ENCODE data around the gene NARS2. TPM values are rescaled to one million over a fixed set of nuclear protein-coding genes. Genes with fewer than 3 reads are reported as not detected.

NARS2 gene
- total and polyA plus RNA-seq, 10 of the 15 experiments (the other 5 are each of a cell fraction or from before 2014, with no cell fraction given) = 22.2 to 45.3 (median 36.3) TPM

DNA sequence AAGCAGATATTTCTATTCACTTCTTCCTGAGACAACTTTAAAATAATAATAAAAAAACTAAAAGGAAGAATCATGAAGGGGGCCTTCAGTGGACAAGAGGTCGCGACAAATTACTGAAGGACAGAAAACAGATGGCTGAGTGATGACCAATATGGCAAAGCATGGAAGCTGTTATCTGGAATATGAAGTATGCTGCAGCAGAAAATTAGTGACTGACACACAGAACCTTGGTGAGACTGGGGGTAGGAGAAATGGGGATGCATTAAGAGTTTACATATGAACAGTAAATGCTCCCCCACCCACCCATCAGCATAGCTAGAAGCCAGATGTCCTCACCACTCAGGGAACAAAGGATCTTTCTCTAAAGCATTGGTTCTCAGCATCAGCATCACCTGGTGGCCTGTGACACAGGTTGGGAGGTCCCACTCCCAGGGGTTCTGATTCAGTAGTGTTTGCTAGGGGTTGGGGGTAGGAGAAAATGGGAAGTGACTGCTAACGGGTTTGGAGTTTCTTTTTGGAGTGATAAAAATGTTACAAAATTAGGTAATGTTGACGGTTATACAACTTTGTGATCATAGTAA is 59.7 kb downstream of the NARS2 start:
- BruUV-seq (replicated peaks) = no TSS peak
- Histone ChIP-seq H3K4me2 (ENCODE audit: control insufficient read depth, insufficient read depth) (no peak overlapping the region), H3K4me3 (no peak overlapping the region), H3K27ac (ENCODE audit: control insufficient read depth, insufficient read depth) (no peak overlapping the region), H3K79me2 (ENCODE audit: control insufficient read depth, insufficient read depth, low read length) (no peaks in the 10 kb centered on the region), H3K9me3 (replicated peaks; ENCODE audit: control insufficient read depth, insufficient read depth, low read length) (peaks cover 3% of the 10 kb centered on the region; the same call in 1 of the 3 replicates), H4K20me1 (ENCODE audit: control insufficient read depth, insufficient read depth) (no peaks in the 10 kb centered on the region), H3K4me1 (ENCODE audit: control insufficient read depth, insufficient read depth, low read length) (no peaks in the 10 kb centered on the region), H3K36me3 (ENCODE audit: control insufficient read depth in 2 of 2, insufficient read depth in 2 of 2, low read length in 1 of 2) (no peaks in the 10 kb centered on the region), H2AFZ (ENCODE audit: control insufficient read depth, low read depth, low read length) (no peak overlapping the region), H3K9ac (ENCODE audit: control insufficient read depth, insufficient read depth, low read length) (no peak overlapping the region), H3K27me3 (replicated peaks in 1 of 2; ENCODE audit: control insufficient read depth in 2 of 2, insufficient read depth in 2 of 2, low read length in 1 of 2) (no peaks in the 10 kb centered on the region)
- ChIA-PET CTCF (no interaction called here), SMC1A (ENCODE audit: uncharacterized antibody, unreplicated experiment) (no interaction called here), RAD21 (ENCODE audit: unreplicated experiment) (no interaction called here), POLR2A (interaction anchor here (0.6 to 1.1 kb wide), 2 partner anchors 22 to 28 kb away, joined by 3 to 4 read pairs; no protein-coding TSS in a partner anchor)
- TF ChIP-seq YBX1 (IDR thresholded peaks at IDR 0.05) (no peak), SPI1 (IDR thresholded peaks at IDR 0.05; ENCODE audit: borderline replicate concordance, insufficient read depth, low read depth, low read length) (no peak), PAX8 (IDR thresholded peaks at IDR 0.05) (no peak), YY1 (IDR thresholded peaks at IDR 0.05; ENCODE audit: low read depth, low read length) (no peak), FOS (IDR thresholded peaks at IDR 0.05; ENCODE audit: borderline replicate concordance, extremely low read depth, insufficient read length) (no peak), CHD4 (IDR thresholded peaks at IDR 0.05) (no peak), NFYA (IDR thresholded peaks at IDR 0.05; ENCODE audit: borderline replicate concordance, low read depth, low read length) (no peak), ATF3 (IDR thresholded peaks at IDR 0.05; ENCODE audit: borderline replicate concordance, extremely low read depth, low read depth, low read length) (no peak), DPF2 (IDR thresholded peaks at IDR 0.05) (no peak)
- TF ChIP-seq, protein P1, sequence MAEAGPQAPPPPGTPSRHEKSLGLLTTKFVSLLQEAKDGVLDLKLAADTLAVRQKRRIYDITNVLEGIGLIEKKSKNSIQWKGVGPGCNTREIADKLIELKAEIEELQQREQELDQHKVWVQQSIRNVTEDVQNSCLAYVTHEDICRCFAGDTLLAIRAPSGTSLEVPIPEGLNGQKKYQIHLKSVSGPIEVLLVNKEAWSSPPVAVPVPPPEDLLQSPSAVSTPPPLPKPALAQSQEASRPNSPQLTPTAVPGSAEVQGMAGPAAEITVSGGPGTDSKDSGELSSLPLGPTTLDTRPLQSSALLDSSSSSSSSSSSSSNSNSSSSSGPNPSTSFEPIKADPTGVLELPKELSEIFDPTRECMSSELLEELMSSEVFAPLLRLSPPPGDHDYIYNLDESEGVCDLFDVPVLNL (IDR thresholded peaks at IDR 0.05; ENCODE audit: low read depth, low read length) = no peak
- TF ChIP-seq, protein P2, sequence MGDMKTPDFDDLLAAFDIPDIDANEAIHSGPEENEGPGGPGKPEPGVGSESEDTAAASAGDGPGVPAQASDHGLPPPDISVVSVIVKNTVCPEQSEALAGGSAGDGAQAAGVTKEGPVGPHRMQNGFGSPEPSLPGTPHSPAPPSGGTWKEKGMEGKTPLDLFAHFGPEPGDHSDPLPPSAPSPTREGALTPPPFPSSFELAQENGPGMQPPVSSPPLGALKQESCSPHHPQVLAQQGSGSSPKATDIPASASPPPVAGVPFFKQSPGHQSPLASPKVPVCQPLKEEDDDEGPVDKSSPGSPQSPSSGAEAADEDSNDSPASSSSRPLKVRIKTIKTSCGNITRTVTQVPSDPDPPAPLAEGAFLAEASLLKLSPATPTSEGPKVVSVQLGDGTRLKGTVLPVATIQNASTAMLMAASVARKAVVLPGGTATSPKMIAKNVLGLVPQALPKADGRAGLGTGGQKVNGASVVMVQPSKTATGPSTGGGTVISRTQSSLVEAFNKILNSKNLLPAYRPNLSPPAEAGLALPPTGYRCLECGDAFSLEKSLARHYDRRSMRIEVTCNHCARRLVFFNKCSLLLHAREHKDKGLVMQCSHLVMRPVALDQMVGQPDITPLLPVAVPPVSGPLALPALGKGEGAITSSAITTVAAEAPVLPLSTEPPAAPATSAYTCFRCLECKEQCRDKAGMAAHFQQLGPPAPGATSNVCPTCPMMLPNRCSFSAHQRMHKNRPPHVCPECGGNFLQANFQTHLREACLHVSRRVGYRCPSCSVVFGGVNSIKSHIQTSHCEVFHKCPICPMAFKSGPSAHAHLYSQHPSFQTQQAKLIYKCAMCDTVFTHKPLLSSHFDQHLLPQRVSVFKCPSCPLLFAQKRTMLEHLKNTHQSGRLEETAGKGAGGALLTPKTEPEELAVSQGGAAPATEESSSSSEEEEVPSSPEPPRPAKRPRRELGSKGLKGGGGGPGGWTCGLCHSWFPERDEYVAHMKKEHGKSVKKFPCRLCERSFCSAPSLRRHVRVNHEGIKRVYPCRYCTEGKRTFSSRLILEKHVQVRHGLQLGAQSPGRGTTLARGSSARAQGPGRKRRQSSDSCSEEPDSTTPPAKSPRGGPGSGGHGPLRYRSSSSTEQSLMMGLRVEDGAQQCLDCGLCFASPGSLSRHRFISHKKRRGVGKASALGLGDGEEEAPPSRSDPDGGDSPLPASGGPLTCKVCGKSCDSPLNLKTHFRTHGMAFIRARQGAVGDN (IDR thresholded peaks at IDR 0.05) = no peak
- TF ChIP-seq, protein P3, sequence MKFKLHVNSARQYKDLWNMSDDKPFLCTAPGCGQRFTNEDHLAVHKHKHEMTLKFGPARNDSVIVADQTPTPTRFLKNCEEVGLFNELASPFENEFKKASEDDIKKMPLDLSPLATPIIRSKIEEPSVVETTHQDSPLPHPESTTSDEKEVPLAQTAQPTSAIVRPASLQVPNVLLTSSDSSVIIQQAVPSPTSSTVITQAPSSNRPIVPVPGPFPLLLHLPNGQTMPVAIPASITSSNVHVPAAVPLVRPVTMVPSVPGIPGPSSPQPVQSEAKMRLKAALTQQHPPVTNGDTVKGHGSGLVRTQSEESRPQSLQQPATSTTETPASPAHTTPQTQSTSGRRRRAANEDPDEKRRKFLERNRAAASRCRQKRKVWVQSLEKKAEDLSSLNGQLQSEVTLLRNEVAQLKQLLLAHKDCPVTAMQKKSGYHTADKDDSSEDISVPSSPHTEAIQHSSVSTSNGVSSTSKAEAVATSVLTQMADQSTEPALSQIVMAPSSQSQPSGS (IDR thresholded peaks at IDR 0.05; ENCODE audit: low read length) = no peak
- in situ Hi-C loops (cut with MboI) = no loop called here
- intact Hi-C loops (cut with micrococcal nuclease; ENCODE audit: unreplicated experiment) = no loop called here
- DNase-seq (ENCODE audit: low read depth, low spot score) (no peak), FAIRE-seq (no peak), ATAC-seq (no peak)
- WGBS (ENCODE audit: insufficient coverage, insufficient replicate concordance, low lambda C conversion rate, missing lambda C conversion rate) = 60% methylated on average over 4 of the region's 4 CpGs
